Ishikawa (cell line): ENCODE results near the gene DCLK1.

Source experiments
- CEBPB ChIP-seq: IDR thresholded peaks from 2 replicates; pipeline ENCODE4 v1.6.1; 2012
- CREB1 ChIP-seq: IDR thresholded peaks from 2 replicates; pipeline ENCODE4 v1.6.1; 2012; ENCODE audit warnings: low read depth
- EGR1 ChIP-seq: IDR thresholded peaks from 2 replicates; pipeline ENCODE4 v1.6.1; 2012
- EP300 ChIP-seq: IDR thresholded peaks from 2 replicates; pipeline ENCODE4 v1.6.1; 2012; ENCODE audit warnings: borderline replicate concordance
- FOXM1 ChIP-seq: IDR thresholded peaks from 2 replicates; pipeline ENCODE4 v1.6.1; 2012; ENCODE audit warnings: low read depth, borderline replicate concordance
- MAX ChIP-seq: IDR thresholded peaks from 2 replicates; pipeline ENCODE4 v1.6.1; 2012
- NFIC ChIP-seq: IDR thresholded peaks from 2 replicates; pipeline ENCODE4 v1.6.1; 2012
- RAD21 ChIP-seq: IDR thresholded peaks from 2 replicates; pipeline ENCODE4 v1.6.1; 2012; ENCODE audit warnings: low read depth
- REST ChIP-seq: IDR thresholded peaks from 2 replicates; pipeline ENCODE4 v1.6.1; 2012; ENCODE audit warnings: low read depth, mild to moderate bottlenecking
- TAF1 ChIP-seq: IDR thresholded peaks from 2 replicates; pipeline ENCODE4 v1.6.1; 2012; ENCODE audit warnings: low read depth, mild to moderate bottlenecking
- TCF12 ChIP-seq: IDR thresholded peaks from 2 replicates; pipeline ENCODE4 v1.6.1; 2012; ENCODE audit warnings: low read depth
- TEAD4 ChIP-seq: IDR thresholded peaks from 2 replicates; pipeline ENCODE4 v1.6.1; 2012
- USF1 ChIP-seq: IDR thresholded peaks from 2 replicates; pipeline ENCODE4 v1.6.1; 2012
- YY1 ChIP-seq: IDR thresholded peaks from 2 replicates; pipeline ENCODE4 v1.6.1; 2012; ENCODE audit warnings: low read depth
- ZBTB7A ChIP-seq: IDR thresholded peaks from 2 replicates; pipeline ENCODE4 v1.6.1; 2012; ENCODE audit warnings: low read depth

Gene DCLK1

DNA sequence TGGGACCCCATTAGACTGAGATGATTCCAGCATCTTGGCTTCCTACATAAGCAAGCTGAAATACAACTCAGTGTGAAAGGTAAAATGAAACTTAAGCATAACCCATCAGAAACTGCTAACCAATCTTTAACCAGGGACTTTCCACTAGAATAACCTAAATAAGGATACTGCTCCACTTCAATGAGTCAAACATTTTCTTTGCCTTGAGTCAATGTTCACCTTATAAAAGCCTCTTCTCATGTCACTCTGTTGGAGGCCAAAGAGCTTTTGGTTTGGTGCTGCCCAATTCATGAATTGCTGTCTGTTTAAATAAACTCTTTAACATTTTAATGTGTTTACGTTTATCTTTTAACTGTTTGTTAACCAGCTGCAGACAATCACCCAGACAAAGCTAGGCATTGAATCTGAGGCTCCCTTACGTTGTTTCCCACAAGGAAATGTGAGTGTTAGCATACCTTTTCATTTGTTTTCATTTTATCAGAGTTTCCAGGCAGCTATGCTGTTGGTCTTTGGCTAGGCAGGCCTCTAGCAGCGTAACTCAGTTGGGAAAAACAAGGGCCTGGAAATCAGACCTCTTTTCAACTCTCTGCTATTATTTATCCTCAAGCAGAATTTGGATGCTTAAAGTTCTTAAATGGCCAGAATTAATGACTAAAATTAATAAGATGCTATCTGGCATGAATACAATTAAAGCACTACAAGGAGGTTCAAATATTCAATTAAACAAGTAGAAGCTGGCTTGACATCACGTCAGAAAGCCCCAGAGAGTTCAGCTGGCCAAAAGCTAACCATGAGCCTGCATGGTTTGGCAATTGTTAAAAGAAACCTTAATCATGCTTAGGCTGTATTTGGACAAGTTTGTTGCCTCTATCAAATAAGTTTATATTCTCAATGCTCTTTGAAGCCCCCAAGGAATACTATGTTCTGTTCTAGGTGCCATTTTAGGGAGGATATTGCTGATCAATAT is 200.2 kb downstream of the DCLK1 start:
- TF ChIP-seq REST (no peak), TCF12 (no peak), MAX (no peak), RAD21 (no peak), NFIC (no peak), FOXM1 (no peak), EGR1 (no peak), ZBTB7A (no peak)

DNA sequence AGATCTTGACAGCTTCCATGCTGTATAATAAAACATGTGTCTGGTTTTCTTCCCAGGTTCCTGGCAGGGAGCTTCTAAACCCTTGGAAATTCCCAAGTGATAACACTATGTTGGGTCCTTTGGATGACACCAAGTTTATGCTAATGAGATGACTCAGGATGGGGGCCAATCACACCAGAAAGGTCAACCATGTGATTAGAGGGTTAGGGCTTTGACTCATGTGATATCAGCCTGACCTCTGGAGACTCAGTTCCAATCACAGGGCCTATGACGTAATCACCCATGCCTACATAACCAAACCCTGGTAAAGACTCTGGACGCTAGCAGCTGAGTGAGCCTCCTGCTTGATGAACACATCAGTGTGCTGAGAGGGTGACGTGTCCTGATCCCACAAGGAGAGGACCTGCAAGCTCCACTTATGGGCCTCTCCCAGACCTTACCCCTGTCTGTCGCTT is 203.6 kb downstream of the DCLK1 start:
- TF ChIP-seq CEBPB (no peak), CREB1 (no peak), FOXM1 (no peak), USF1 (no peak), RAD21 (no peak), TCF12 (no peak), REST (no peak), EP300 (no peak), NFIC (no peak), TEAD4 (no peak), EGR1 (no peak)

DNA sequence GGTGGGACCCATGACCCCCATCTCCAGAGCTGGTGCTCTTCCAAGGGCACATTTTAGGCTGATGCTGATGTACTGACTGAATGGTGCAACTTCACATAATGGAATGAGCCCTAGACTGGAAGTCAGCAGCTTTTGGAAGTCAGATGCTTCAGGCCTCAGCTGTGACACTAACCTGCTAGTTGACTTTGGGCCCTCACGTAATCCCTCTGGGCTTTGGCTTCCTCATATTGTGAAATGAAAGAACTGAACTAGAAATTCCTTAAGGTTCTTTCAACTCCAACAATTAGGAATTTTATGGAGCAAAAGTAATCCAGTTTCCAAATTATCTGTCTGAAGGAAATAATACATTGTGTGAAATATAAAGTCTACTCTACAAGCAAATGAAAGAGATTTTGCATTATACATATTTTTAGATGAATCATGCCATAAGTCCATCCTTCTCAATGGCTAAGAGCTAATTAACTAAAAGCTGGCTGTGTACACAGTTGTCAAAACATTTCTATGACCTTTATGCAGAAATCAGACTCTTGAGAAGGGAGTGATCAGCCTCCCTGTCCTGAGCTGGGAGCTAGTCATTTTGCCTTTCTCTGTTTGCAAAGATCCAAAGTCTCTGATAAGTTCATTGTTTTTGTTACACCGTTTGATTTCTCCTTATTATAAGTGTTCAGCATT is 204.2 kb downstream of the DCLK1 start:
- TF ChIP-seq TEAD4 (no peak), ZBTB7A (no peak), MAX (no peak), EP300 (no peak), REST (no peak)

DNA sequence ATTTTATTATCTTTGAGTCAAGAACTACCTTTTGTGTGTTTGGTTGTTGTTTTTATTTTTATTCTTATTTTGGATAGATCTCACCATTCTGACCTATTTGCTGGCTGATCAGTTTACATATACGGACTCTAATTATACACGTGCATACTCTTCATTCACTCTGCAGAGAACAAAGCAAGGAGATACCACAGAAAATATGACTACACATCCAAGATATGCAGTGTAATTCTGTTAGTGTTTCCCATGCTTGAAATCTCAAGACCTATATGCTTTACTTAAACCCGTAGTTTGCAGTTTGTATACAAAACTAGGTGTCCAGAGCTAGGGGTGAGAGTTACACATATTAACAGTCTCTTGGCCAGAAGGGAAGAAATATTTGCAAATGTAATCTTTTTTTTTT is 205.5 kb downstream of the DCLK1 start:
- no peak for TF ChIP-seq EGR1

- TF ChIP-seq REST (no peak), USF1 (no peak), MAX (no peak), TAF1 (no peak), FOXM1 (peak; percentile 70; the same call in 1 of the 2 replicates), TEAD4 (peak; percentile 59), TCF12 (peak; percentile 79), CREB1 (no peak), EP300 (peak; percentile 89), CEBPB (no peak), NFIC (peak; percentile 75), ZBTB7A (no peak), EGR1 (no peak), YY1 (no peak), RAD21 (no peak)
These were observed 207.8 kb downstream of the DCLK1 start for GRCh38 chr13:35923347-35923746.
